Measurements from ENCODE around the gene SERPINA6. TPM values are rescaled to one million over a fixed set of nuclear protein-coding genes. Genes with fewer than 3 reads are reported as not detected.
"Not testable (repeated sequence)": the region's sequence is repeated elsewhere in the genome, so short reads cannot be mapped to it uniquely, and the experiment has no call there.

The SERPINA6 gene
- total RNA-seq, 1 donor from 2014 or later, result not detected

- ATAC-seq (ENCODE audit: poor library complexity); DNase-seq; intact Hi-C loops (cut with DNase I): not testable (repeated sequence)
Measured at GRCh38 chr14:94276898-94277561, 46.1 kb downstream of the SERPINA6 start.

GRCh38 chr14:94269156-94269555, 54.0 kb downstream of the SERPINA6 start:
- ATAC-seq (ENCODE audit: poor library complexity), result no peak
- intact Hi-C loops (cut with DNase I), result no loop called here
- no peak for DNase-seq

GRCh38 chr14:94268582-94268981, 54.6 kb downstream of the SERPINA6 start:
- intact Hi-C loops (cut with DNase I); DNase-seq; ATAC-seq (ENCODE audit: poor library complexity): not testable (repeated sequence)

- intact Hi-C loops (cut with DNase I), result no loop called here
- no peak for ATAC-seq (ENCODE audit: poor library complexity)
- DNase-seq, result no peak
Measured at GRCh38 chr14:94267352-94267751, 55.8 kb downstream of the SERPINA6 start.

GRCh38 chr14:94264195-94264594, 58.9 kb downstream of the SERPINA6 start:
- intact Hi-C loops (cut with DNase I); DNase-seq; ATAC-seq (ENCODE audit: poor library complexity): not testable (repeated sequence)

Other genes with a start within 250 kb of the SERPINA6 start
- gene DDX24, start 242.1 kb downstream of the SERPINA6 start, total RNA-seq, result 181 TPM
- 11.6 TPM for gene IFI27L1, start 242.0 kb downstream of the SERPINA6 start, total RNA-seq
- gene IFI27, start 212.6 kb downstream of the SERPINA6 start, total RNA-seq, result 132 TPM
- gene IFI27L2, start 193.7 kb downstream of the SERPINA6 start, total RNA-seq, result 50.1 TPM
- not detected for gene PPP4R4, start 149.0 kb downstream of the SERPINA6 start, total RNA-seq
- gene SERPINA10, start 30.1 kb downstream of the SERPINA6 start, total RNA-seq, result not detected
- gene SERPINA2, start 43.4 kb upstream of the SERPINA6 start, total RNA-seq, result not detected
- 5.0 TPM for gene SERPINA1, start 65.3 kb upstream of the SERPINA6 start, total RNA-seq
- gene SERPINA11, start 129.5 kb upstream of the SERPINA6 start, total RNA-seq, result not detected
- not detected for gene SERPINA9, start 152.9 kb upstream of the SERPINA6 start, total RNA-seq
- gene SERPINA12, start 186.1 kb upstream of the SERPINA6 start, total RNA-seq, result not detected
- gene SERPINA4, start 238.1 kb upstream of the SERPINA6 start, total RNA-seq, result not detected